SH-SY5Y (cell line): ENCODE data around the gene TXNRD3.

Source experiments
- GATA2 ChIP-seq: IDR thresholded peaks from 2 replicates; pipeline ENCODE4 v1.6.1; 2011; ENCODE audit warnings: mild to moderate bottlenecking, low read depth, low read length
- GATA3 ChIP-seq: IDR thresholded peaks from 2 replicates; pipeline ENCODE4 v1.6.1; 2011; ENCODE audit warnings: low read depth, mild to moderate bottlenecking, low read length, moderate library complexity

TXNRD3 gene

DNA sequence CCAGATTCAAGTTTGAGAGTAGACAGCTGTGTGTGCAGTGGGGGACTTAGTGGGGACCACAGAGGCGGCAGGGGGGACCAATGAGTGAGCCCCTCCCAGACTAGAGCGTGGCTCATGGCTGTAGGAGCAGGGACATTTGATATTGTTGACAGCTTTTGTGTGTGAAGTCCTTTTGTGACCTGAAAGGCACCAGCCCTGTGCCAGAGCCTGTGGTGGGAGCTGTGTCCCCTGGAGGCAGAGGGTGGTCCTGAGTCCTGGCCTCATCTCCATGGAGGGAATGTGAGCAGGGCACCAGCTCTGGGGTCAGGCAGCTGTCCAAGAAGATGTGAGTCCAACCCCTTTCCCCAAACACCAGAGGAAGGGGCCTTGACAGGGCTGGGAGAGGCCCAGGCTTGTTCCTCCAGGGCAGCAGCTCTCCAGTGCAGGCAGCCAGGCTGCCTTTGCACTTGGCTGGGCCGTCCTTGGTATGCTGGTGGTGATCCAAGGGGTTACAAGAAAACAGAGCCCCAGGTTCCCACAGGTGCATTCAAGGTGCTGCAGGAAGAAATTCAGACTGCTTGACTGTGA lies 86.1 kb downstream of the TXNRD3 start:
- TF ChIP-seq GATA3 = no peak
- no peak for TF ChIP-seq GATA2

GRCh38 chr3:126567696-126568438 lies 87.1 kb downstream of the TXNRD3 start:
- TF ChIP-seq GATA2 (no peak), GATA3 (no peak)

- TF ChIP-seq GATA2 (no peak), GATA3 (no peak)
Observed at GRCh38 chr3:126562737-126563276, 92.1 kb downstream of the TXNRD3 start.

- TF ChIP-seq GATA2 = no peak
- TF ChIP-seq GATA3 = no peak
Observed at GRCh38 chr3:126558336-126559071, 96.4 kb downstream of the TXNRD3 start, which contains the start of gene C3orf22. C3orf22 (minus strand) TSS chr3:126558932; CDS start chr3:126553390, 5,542 bp downstream.

DNA sequence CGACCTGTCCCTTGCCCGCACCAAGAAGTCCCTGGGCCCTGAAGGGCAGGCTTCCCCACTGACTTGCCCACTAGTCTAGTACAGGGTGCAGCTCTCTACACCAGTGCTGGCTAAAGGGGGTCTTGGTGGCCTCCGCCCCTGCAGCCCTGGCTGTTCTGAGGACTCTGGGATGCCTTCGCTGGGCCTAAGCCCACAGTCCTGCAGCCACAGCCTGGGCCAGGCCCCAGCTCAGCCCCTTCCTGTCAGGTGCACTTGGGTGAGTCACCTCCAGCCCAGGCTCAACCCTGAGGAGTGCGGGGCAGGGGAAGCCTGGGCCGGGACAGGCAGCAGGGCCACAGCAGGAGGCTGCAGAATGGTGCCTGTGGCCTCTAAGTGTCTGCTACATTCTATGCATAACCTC lies 97.2 kb downstream of the TXNRD3 start:
- TF ChIP-seq GATA2 = no peak
- no peak for TF ChIP-seq GATA3

- no peak for TF ChIP-seq GATA2
- TF ChIP-seq GATA3 = no peak
Observed at GRCh38 chr3:126557415-126557745, 97.5 kb downstream of the TXNRD3 start.
